Ureter (tissue), 1 donor: ENCODE data around the gene IL13. TPM values are rescaled to one million over a fixed set of nuclear protein-coding genes. Genes with fewer than 3 reads are reported as not detected.

Source experiments
- DNase-seq: peaks from one replicate; pipeline ENCODE4 v3.0.0-alpha.2; 2020; ENCODE audit warnings: low spot score
- total RNA-seq: library from RNA; stranded (reverse); gene quantifications from one replicate; pipeline ENCODE4 v1.2.4, GENCODE V29; 2023
- donor health status: DM: yes; HTN: yes; CAD: no.

IL13 gene
- total RNA-seq, 1 donor from 2014 or later, result not detected

DNA sequence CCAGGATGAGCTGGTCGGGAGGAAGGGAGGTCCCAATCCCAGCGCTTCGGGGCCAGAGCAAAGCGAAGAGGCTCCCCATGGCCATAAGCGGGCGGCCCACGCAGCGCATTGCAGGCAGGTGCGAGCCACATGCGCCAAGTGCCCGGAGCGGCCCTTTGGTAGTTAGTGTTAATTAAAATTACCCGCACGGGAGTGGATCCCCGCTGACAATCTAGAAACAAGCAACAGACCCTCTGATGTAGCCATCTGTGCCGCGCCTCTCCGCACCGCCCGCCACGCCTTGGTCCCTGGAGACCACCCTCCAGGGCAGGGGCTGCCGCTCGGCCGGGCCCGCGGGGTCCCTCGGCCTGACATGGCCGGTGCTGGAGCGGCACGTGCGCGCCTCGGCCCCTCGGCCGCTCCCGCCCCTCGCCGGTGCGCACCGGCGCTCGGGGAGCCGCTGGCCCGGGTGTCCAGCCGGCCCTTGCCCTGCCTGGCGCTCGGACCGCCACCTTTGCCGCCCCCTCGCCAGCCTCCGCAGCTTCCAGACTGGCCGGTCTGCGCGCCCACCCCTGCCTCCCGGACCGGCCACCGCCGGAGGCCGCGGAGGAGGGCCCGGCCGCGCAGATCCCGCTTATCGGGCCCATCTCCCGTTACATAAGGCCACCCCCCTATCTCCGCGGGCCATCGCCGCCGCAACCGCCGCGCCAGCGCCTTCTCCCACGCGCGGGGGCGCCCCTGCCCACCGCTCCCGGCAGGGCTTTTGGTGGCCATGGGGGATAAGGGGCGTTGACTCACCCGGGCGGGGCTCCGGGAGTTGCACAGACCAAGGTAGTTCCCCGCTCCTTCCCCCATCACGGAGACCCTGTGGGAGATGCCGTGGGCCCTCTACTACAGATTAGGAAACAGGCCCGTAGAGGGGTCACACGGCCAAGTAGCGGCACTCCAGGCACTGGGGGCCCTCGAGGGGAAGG, 1.9 kb upstream of the IL13 start:
- no peak for DNase-seq

DNA sequence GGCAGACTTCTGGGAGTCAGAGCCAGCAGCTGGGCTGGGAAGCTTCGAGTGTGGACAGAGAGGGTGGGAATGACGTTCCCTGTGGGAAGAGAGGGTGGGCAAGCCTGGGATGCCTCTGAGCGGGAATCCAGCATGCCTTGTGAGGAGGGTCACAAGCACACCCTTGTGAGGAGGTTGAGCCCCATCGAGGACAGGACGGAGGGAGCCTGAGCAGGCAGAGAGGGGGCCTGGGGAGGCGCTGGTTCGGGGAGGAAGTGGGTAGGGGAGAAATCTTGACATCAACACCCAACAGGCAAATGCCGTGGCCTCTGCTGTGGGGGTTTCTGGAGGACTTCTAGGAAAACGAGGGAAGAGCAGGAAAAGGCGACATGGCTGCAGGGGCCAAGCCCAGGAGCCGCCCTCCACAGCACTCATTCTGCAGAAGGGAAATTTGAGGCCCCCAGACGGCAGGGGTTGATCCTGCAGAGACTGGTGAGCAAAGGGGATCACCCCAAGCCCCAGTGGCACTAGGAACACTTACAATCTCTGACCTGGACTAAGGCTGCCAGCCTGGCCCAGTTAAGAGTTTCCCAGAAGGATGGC, 1.1 kb upstream of the IL13 start:
- DNase-seq, result no peak

DNA sequence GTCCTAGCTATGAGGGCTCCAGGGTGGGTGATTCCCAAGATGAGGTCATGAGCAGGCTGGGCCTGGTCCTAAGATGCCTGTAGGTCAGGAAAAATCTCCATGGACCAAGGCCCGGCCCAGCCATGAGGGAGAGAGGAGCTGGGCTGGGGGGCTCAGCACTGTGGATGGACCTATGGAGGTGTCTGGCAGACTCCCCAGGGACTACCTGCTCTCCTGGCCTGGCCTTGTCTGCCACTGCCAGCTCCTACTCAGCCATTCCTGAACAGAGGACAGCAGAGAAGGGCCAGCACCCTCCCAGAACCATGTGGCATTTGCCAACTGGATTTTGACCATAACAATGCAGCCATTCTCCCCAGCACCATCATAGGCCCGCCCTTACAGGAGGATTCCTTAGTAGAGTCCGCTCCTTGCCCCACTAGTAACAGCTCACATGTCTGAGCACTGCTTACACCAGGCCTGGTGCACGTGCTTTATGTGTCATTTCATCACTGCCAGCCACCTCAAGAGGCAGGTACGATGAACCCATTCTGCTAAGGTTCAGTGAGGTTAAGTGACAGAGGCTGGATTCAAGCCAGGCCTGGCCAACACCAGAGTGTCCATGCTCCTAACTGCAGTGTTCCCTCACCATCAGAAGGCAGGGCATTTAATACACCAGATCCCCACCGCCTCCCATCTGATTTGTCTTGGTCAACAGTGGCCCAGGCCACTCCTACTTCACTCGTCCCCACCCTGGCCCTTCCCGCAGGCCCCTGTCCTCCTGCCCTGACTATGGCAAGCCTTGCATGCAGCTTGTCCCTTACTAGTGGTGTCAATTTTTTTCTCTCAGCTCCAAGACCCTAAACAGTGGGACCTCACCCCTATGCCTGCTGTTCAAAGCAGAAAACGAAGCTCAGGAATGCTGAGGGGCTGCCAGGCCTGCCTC, 669 bp downstream of the IL13 start:
- DNase-seq, result no peak

DNA sequence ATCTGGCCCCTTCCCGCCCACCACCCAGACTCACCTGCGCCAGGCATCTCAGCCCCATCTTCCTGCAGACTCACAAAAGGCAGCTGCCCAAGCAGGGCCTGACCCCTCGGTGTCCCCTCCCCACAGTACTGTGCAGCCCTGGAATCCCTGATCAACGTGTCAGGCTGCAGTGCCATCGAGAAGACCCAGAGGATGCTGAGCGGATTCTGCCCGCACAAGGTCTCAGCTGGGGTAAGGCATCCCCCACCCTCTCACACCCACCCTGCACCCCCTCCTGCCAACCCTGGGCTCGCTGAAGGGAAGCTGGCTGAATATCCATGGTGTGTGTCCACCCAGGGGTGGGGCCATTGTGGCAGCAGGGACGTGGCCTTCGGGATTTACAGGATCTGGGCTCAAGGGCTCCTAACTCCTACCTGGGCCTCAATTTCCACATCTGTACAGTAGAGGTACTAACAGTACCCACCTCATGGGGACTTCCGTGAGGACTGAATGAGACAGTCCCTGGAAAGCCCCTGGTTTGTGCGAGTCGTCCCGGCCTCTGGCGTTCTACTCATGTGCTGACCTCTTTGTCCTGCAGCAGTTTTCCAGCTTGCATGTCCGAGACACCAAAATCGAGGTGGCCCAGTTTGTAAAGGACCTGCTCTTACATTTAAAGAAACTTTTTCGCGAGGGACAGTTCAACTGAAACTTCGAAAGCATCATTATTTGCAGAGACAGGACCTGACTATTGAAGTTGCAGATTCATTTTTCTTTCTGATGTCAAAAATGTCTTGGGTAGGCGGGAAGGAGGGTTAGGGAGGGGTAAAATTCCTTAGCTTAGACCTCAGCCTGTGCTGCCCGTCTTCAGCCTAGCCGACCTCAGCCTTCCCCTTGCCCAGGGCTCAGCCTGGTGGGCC, 1.9 kb downstream of the IL13 start:
- no peak for DNase-seq

DNA sequence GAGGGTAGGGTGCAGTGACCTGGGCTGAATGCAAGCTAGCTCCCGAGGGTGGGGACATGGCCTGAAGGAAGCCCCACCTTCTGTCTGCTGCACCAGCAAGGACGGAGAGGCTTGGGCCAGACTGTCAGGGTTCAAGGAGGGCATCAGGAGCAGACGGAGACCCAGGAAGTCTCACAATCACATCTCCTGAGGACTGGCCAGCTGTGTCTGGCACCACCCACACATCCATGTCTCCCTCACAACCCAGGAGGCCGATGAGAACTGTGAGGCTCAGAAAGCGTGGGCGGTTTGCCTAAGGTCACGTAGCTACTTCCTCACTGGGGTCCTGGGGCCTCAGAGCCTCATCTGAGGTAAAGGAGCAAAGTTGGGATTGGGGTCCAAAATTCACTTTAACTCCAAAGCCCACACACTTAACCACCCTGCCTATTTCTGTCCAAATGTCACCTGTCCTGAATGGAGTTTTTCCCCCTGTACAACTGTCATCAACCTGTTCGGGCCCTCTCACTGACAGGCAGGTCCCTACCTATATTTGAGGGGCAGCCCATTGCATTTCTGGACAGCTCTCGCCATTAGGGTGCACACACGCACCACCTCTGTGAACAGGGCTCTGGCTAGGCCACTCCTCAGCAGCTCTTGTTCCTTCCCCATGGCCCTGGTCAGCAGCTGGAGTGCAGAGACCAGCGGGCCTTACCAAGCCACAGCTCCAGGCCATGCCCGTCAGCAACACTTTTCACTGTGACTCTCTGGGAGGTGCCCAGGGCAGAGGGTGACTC, 3.4 kb downstream of the IL13 start:
- no peak for DNase-seq

DNA sequence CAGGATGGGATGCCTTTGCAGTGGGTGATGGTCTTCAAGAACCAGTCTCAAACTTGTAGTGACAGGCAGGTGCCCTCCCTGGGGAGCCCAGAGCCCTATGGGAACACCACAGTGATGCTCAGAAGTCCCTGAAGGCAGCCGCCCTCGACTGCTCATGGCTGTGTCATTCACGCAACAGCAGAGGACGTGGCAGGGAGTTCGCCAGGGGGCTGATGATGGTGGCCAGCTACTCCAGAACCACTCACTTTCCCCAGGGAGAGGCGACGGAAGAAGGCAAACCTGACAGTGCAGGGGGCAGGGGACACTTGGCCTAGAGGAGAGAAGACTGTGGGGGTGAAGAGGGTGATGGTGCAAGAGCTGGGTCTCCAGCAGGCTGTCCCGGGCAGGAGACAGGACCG, 4.0 kb downstream of the IL13 start:
- DNase-seq, result no peak

DNA sequence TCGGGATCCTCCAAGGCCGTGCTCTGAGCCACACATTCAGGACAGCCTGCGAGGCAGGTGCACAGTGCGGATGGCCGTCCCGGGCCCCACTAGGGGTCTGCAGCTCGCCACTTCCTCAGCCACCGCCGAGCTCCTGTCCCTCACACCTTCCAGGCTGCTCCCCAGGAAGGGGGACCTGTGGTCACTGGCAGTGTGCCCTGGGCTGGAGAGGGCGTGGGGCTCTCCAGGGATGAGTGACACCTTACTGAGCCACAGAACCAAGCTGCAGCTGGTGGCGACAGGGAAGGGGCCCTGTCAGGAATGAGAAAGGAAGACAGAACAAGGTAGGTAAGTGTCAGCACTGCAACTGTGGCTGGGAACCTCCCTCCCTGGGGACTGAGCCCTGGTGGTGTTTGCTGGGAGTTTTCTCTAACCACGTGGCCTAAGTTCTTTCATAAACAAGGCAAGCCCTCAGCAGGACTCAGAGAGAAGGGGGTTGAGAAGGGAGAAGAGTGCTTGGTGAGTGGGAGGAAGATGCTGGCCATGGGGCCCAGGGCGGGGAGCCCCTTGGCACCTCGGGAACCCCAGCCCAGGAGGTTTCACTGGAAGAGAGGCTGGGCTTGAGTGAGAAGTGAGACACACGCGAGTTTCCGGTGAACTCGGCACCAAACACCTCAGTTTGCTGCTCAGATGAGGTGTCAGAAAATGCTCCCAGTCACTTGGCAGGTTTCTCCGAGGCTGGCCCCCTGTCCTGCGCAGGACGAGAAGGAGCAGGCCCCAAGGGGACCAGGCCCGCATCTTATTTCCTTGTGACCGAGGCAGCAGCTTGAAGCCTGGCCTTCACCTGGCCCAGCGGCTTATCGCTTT, 5.2 kb downstream of the IL13 start:
- DNase-seq, result no peak

DNA sequence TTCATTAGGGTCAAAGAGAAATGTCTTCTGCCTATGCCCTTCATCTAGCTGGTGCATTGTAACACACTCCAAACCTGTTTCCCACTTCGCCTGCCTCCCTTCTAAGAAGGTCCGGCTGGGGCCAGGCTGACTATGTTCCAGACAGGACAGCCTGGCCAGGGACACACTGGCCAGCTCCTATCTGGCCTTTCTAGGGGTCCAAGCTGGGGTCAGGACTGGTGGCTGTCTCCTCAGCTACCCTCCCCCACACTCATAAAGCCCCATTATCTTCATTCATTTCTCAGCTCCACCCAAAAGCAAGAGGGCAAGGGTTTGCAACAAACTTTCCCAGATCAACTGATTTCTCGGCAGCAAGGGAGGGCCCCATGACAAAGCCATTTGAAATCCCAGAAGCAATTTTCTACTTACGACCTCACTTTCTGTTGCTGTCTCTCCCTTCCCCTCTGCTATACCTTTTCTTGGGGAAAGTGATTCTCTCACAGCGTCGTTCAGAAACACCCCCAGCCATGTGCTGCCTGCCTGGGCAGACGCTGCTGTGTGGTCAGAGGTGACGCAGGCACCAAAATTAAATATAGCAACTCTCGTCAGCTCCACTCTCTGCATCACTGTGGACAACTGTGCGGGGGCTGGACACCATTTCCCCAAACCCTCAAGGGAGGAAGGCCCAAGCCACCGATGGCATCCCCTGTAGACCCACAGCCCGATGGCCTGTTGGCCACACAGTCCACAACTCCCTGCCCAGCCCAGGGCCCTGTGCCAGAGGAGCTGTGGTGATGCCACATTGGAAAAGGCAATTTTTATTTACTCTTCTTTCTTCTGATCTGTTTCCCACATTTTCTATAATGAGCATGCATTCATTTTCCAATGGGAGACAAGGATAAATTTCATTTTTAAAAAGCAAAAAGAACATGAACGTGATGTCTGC, 6.1 kb downstream of the IL13 start:
- no peak for DNase-seq

DNA sequence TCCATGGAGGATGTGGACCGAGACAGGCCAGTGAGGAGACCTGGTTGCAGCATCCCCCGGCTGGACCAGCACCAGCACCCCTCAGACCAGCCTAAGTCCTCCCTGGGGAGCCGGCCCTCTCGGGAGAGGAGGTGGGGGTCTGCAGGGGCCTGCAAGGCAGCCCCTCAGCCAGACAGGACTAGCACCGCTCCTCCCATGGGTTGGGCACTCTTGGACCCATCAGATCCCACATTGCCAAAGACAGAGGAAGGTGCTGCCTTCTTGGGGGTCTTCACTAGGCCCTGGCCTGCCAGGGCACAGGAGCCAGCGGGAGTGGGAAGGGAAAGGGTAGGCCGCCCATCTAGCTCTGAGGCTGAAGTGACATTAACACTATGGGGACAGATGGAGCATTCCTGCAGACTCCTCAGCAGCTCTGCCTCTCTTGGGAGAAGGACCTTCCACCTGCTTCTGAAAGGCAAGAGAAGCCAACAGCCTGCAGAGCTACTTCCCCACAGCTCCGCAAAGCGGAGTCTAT, 6.8 kb downstream of the IL13 start:
- DNase-seq, result no peak

DNA sequence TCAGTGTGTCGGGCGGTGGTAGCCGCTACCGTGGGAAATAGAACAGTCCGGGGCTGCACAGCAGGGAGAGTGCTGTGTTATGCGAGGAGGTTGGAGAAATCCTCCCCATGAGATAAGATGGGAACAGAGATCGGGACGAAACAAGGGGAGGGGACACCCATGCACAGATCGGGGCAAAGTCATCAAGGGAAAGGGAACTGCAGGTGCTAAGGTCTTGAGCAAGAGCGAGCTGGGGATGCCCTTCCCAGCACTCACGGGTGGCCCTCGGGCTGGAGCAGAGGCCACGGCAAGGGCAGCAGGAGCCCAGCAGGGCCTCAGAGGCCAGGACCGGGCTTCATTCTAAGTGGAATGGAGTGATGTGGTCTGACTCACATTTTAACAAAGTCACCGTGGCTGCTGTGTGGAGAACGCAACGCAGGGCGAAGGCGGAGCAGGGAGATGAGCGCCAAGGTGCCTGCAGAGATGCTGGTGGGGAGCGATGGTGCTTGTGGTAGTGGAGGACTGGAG, 7.7 kb downstream of the IL13 start:
- no peak for DNase-seq

DNA sequence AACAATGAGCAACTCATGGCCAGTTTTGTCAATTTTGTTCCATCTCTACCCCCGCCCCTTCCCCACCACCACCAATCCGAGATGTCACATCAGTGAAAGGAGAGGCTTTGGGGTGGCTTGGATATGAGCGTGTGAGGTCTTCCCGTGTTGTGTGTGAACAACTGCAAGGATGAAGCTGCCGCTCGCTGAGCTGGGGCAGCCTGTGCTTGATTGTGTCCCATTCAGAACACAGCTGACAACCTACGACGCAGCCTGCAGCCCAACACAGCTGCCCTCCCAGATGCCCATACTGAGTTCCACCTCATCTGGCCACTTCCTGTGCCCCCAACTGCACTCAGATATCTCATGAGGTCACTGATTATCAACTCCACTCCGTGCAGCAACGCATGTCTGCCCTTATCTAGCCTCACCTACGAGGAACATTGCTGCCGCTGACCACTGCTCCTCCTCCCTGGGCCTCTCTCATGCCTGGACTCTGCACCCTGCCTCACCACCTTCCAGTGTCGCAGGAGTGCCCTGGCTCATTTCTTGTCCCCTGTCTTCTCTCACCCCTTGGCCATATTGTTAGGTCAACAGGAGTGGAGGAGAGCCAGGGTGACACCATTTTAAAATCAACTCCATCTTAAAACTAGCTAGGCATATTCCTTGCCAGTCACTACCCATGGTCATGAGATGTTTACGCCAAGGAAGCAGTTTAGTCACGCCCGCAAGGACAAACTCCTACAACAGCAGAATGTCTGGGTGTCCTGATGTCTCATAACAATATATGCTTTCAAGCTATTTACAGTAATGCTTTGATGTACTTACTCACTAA, 8.5 kb downstream of the IL13 start:
- no peak for DNase-seq

DNA sequence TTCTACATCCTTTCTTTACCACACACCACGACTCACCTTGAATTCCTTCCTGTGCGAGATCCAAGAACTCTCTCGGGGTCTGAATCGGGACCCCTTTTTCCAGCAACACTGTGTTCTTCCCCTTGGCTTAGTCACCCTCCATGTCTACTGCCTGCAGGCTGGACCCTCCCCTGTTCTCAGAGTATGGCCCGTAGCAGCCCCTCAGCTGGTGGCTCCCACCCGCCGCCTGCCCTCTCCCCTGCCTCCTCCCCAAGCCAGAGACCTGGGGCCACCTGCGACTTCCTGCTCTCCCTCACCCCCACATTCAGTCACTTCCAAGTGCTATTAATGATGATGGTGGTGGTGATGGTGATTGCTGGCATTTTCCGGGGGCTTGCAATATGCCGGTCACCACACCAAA, 9.3 kb downstream of the IL13 start:
- DNase-seq, result no peak

DNA sequence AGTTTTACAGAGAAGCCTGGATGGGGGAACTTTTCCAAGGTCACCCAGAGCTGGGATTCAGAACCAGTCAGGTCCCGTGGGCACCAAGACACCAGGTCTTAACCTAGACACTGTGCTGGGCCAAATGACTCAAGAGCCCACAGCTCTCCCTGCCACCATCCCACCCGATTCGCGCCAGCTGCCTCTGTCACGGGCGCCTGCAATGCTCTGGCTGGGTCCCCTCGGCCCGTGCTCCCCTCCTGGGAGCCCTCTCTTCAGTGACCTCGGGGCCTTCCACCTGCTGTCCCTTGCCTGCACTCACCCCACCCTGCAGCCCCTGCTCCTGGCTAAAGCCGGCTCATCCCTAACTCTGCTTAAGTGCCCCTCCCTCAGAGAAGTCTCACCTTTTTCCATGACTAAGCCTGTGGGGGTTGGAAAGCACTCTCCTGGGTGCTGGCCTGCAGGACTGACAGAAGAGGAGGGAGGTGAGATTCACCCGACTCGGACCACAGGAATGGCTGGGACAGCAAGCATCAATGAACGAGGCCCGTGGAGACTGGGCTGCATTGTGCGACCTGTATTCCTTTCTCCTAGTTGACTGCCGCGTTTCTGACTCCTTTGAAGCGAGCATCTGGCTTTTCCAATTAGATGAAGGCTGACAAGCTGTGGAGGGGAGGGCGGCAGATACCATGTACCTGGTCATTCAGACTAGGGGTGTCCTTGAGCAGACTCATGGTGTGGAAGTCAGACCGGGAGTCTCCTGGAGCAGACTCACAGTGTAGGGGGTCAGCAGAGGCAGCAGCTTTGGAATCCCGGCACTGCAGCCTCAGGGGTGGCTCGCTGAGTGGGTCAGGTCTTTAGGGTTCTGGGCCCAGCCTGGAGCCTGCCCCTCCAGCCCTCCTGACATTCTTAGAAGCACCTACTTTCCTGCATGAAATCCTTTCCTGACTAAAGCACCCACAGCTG, 10.1 kb downstream of the IL13 start:
- no peak for DNase-seq

DNA sequence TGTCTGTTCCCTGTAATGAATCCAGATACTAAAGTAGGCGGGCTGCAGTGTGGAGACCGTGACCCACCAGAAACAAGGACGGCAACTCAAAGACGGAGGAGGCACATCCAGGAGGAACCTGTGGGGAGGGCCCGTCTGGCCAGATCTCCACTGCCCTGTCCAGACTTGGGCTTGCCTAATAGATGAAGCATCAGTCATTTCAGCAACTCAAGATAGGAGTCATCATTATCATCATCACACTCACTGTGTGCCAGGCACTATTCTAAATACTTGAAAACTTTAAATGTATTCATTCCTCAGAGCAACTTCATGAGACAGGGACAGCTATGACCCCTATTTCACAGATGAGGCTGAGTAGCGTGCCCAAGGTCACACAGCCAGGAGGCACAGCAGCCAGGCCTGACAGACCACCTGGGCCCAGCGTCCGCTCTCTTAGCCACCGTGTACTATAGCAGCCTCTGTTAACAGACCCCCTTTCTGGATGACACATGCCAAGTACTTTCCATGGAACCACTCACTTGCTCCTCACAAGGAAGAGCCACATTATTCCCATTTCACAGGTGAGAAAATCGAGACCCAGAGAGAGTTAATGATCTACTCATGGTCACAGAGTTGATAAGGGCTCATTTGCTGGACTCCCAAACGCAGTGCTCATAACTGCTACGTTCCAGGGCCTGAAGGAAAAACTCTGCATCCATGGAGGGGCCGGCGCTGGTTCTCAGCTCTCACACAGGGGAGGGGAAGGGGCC, 10.9 kb downstream of the IL13 start:
- DNase-seq, result no peak

DNA sequence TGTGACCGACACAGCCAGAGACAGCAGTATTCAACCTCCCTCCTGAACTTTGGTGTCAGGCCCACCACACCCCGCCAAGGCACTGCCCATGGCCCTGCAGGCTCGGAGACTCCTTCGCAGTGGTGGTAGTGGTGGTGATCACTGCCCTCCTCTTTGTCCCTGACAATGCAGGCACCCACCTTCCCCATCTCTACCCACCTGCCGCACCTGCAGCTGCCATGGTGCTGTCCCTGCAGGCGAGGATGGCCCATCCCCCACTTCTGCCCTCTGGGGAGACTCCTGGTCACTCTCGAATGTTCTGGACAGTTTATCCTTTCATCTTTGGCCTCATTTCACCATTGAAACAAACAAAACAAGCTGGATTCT, 11.5 kb downstream of the IL13 start:
- no peak for DNase-seq
